ENCODE measurements around the gene IMPDH1. TPM values are rescaled to one million over a fixed set of nuclear protein-coding genes. Genes with fewer than 3 reads are reported as not detected.

IMPDH1 gene
- total and polyA plus RNA-seq, 9 of the 15 experiments (the other 6 are each of a cell fraction or from before 2014, with no cell fraction given) = 0.80 to 118 (median 64.3) TPM

GRCh38 chr7:128343554-128344430, 66.0 kb downstream of the IMPDH1 start, which contains the start of gene RBM28 (continued):
- TF ChIP-seq ZNF407 (IDR thresholded peaks at IDR 0.05; ENCODE audit: low read depth) (no peak), FOXK2 (conservative IDR thresholded peaks at IDR 0.05 in 1 of 2, IDR thresholded peaks at IDR 0.05 in 1 of 2; ENCODE audit: low read depth in 2 of 2) (peak; percentile 91 to 93), SP1 (CRISPR knock-in tag; IDR thresholded peaks at IDR 0.05) (peak; percentile 94), ZKSCAN1 (IDR thresholded peaks at IDR 0.05; ENCODE audit: low read depth, low read length) (peak; percentile 90), SIX5 (IDR thresholded peaks at IDR 0.05; ENCODE audit: borderline replicate concordance in 1 of 2, insufficient read depth in 1 of 2, low read depth in 1 of 2, low read length in 2 of 2) (peak; percentile 62 to 73; a peak in 3 of 4 replicates), ZBTB7A (IDR thresholded peaks at IDR 0.05; ENCODE audit: borderline replicate concordance, control insufficient read depth, low read depth, low read length) (peak; percentile 65; the same call in 1 of the 2 replicates), PPARD (CRISPR knock-in tag; IDR thresholded peaks at IDR 0.05) (no peak), ZSCAN29 (IDR thresholded peaks at IDR 0.05) (no peak), ZNF324 (CRISPR knock-in tag; IDR thresholded peaks at IDR 0.05) (0 out of 2 replicates have a peak, but pooled peaks have one; percentile 8), AFF4 (CRISPR knock-in tag; IDR thresholded peaks at IDR 0.05) (peak; percentile 97), ZFP91 (CRISPR knock-in tag; IDR thresholded peaks at IDR 0.05) (peak; percentile 83), ASH1L (IDR thresholded peaks at IDR 0.05; ENCODE audit: borderline replicate concordance, low read depth, partially characterized antibody) (no peak)
